Neural crest cell (in vitro differentiated cells): Measurements from ENCODE around the gene CYP4F3. TPM values are rescaled to one million over a fixed set of nuclear protein-coding genes. Genes with fewer than 3 reads are reported as not detected.

Source experiments
- DNase-seq: peaks from one replicate; pipeline ENCODE4 v3.0.0; 2021; ENCODE audit warnings: low read depth, mixed read lengths, low spot score
- H3K27ac Mint-ChIP-seq: one replicate; pipeline ENCODE4 v1.8.0; 2021; ENCODE audit warnings: mild to moderate bottlenecking, mixed read lengths; ENCODE audit not compliant: unreplicated experiment
- H3K27me3 Mint-ChIP-seq: 2 replicates; pipeline ENCODE4 v1.8.0; 2021; ENCODE audit warnings: low read depth, mild to moderate bottlenecking, mixed read lengths
- H3K36me3 Mint-ChIP-seq: 2 replicates; pipeline ENCODE4 v1.8.0; 2021; ENCODE audit warnings: low read depth, mild to moderate bottlenecking, mixed read lengths
- H3K4me1 Mint-ChIP-seq: 2 replicates; pipeline ENCODE4 v1.8.0; 2021; ENCODE audit warnings: mixed read lengths
- H3K4me3 Mint-ChIP-seq: one replicate; pipeline ENCODE4 v1.8.0; 2021; ENCODE audit warnings: mild to moderate bottlenecking, mixed read lengths
- H3K9me3 Mint-ChIP-seq: 2 replicates; pipeline ENCODE4 v1.8.0; 2021; ENCODE audit warnings: mixed read lengths
- total RNA-seq: library from RNA; stranded (reverse); gene quantifications from 2 replicates; pipeline ENCODE4 v1.2.1, GENCODE V29; 2021
- TF ChIP-seq, protein P1 (sequence below): fragments of 200-600 bp; sonication (generic); conservative IDR thresholded peaks from 2 replicates; pipeline ENCODE4 v1.5.0; 2021; ENCODE audit warnings: antibody characterized with exemption, mild to moderate bottlenecking

The CYP4F3 gene
- total RNA-seq, 1 donor from 2014 or later = not detected

DNA sequence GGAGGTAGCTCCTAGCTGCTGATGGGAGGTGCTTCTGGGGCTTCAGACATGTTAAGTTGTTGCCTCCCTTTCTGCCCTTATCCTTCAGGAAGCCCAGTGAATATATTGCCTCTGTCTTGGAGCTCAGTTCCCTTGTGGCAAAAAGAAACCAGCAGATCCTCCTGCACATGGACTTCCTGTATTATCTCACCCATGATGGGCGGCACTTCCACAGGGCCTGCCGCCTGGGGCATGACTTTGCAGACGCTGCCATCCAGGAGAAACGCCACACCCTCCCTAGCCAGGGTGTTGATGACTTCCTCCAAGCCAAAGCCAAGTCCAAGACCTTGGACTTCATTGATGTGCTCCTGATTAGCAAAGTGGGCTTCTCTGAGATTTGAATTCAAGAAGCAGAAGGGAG is 26.2 kb downstream of the CYP4F3 start:
- H3K27me3 Mint-ChIP-seq = no peaks in the 10 kb centered on the region
- peaks cover 20% of the 10 kb centered on the region for H3K9me3 Mint-ChIP-seq
- H3K36me3 Mint-ChIP-seq = peaks cover 7% of the 10 kb centered on the region
- no peak overlapping the region for H3K27ac Mint-ChIP-seq
- TF ChIP-seq, protein P1, sequence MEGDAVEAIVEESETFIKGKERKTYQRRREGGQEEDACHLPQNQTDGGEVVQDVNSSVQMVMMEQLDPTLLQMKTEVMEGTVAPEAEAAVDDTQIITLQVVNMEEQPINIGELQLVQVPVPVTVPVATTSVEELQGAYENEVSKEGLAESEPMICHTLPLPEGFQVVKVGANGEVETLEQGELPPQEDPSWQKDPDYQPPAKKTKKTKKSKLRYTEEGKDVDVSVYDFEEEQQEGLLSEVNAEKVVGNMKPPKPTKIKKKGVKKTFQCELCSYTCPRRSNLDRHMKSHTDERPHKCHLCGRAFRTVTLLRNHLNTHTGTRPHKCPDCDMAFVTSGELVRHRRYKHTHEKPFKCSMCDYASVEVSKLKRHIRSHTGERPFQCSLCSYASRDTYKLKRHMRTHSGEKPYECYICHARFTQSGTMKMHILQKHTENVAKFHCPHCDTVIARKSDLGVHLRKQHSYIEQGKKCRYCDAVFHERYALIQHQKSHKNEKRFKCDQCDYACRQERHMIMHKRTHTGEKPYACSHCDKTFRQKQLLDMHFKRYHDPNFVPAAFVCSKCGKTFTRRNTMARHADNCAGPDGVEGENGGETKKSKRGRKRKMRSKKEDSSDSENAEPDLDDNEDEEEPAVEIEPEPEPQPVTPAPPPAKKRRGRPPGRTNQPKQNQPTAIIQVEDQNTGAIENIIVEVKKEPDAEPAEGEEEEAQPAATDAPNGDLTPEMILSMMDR = no peak
- DNase-seq = no peak
- H3K4me1 Mint-ChIP-seq = no peaks in the 10 kb centered on the region
- no peak overlapping the region for H3K4me3 Mint-ChIP-seq

DNA sequence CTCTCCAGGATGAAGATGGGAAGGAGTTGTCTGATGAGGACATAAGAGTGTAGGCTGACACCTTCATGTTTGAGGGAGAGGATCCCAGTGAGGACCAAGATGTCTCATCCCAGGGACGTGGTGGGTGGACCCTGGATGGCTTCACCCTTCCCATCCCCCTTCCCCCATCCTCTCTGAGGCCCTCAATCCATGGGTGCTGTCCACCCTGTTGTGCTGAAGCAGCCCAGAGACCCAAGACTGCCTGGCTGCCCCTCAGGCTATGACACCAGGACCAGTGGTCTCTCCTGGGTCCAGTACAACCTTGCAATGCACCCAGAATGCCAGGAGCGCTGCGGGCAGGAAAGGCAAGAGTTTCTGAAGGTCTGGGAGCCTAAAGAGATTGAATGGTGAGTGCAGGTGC is 28.7 kb downstream of the CYP4F3 start:
- Mint-ChIP-seq H3K4me1 (no peaks in the 10 kb centered on the region), H3K9me3 (peaks cover 13% of the 10 kb centered on the region), H3K27me3 (no peaks in the 10 kb centered on the region), H3K27ac (no peak overlapping the region), H3K4me3 (no peak overlapping the region), H3K36me3 (peaks cover 4% of the 10 kb centered on the region)
- TF ChIP-seq, protein P1 = no peak
- DNase-seq = no peak

DNA sequence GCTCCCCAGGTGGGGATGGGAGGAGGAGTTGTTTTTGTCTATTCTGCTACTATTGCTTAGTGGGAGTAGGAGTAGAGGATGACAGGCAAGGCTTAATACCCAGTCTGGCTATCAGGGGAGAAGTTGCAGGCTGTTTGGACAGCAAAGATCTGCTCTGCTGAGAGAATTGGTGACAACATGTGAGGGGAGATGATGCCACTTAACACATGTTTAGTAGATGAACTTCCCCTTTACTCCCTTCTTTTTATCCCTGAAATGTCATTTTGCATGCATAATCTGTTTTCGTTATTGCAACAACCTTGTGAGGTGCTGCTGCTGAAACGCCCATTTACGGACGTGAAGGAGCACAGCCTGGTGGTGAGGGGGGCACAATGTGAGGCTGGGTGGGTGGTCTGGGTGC is 29.2 kb downstream of the CYP4F3 start:
- Mint-ChIP-seq H3K36me3 (peaks cover 4% of the 10 kb centered on the region), H3K27ac (no peak overlapping the region), H3K4me1 (no peaks in the 10 kb centered on the region), H3K9me3 (peaks cover 15% of the 10 kb centered on the region), H3K27me3 (no peaks in the 10 kb centered on the region), H3K4me3 (no peak overlapping the region)
- TF ChIP-seq, protein P1 = no peak
- DNase-seq = no peak

DNA sequence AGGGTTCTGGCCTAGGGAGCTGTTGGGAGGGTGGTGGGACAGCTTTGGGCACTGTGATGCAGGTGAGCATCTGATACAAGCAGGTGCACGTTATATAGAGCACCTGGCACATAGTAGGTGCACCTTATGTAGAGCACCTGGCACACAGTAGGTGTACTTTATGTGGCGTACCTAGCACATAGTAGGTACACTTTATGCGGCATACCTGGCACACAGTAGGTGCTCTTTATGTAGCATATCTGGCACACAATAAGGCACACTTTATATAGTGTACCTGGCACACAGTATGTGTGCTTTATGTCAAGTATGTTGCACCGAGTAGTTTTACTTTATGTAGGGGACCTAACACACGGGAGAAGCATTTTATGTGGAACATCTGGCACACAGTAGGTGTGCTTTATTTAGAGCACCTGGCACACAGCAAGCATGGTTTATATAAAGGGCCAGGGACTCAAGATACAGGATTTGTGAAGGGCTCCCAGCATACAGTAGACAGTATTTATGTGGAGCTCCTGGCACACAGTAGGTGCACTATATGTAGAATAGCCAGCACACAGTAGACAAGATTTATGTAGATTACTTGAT is 30.6 kb downstream of the CYP4F3 start:
- peaks cover 7% of the 10 kb centered on the region for H3K9me3 Mint-ChIP-seq

DNA sequence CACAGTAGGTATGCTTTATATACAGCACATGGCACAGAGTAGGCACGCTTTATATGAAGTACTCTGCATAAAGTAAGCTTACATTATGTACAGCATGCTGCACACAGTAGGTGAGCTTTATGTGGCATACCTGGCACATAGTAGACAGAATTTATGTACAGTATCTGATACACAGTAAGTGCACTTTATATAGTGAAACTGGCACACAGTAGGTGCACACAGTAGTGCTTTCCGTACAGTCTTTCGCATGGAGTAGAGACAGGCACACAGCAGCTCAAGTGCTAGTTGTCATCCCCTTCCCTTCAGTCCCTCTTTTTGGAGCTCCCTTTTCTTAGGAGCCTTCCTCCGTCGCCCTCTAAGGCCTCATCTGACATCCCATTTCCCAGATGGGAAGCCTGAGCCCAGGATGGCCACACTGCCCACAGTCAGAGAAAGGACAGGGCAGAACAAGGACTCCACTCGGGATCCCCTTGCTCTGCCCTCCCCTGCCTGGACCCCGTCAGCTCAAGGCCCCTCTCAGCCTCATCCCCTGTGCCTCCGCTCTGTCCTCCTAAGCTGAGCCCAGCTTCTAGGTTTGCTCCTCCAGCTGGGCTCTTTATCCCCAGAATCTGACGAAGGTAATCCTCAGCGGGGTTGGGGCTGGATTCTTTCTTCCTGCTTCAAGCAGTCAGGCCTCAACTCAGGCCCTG is 31.3 kb downstream of the CYP4F3 start:
- H3K27ac Mint-ChIP-seq = no peak overlapping the region
- H3K4me3 Mint-ChIP-seq = no peak overlapping the region
- TF ChIP-seq, protein P1 = no peak
- no peak for DNase-seq
- H3K27me3 Mint-ChIP-seq = no peaks in the 10 kb centered on the region
- peaks cover 9% of the 10 kb centered on the region for H3K9me3 Mint-ChIP-seq
- H3K4me1 Mint-ChIP-seq = no peaks in the 10 kb centered on the region
- peaks cover 4% of the 10 kb centered on the region for H3K36me3 Mint-ChIP-seq

More for the DNA sequence above, 30.6 kb downstream of the CYP4F3 start:
- TF ChIP-seq, protein P1 = no peak
- no peak overlapping the region for H3K4me3 Mint-ChIP-seq
- no peak for DNase-seq
- H3K27me3 Mint-ChIP-seq = no peaks in the 10 kb centered on the region
- peaks cover 4% of the 10 kb centered on the region for H3K36me3 Mint-ChIP-seq
- H3K4me1 Mint-ChIP-seq = no peaks in the 10 kb centered on the region
- no peak overlapping the region for H3K27ac Mint-ChIP-seq
